Stimulated activated CD4-positive, alpha-beta T cell treated with anti-CD3 and anti-CD28 coated beads, Interleukin-4, amount 100 ng/mL, for 24 hours (primary cell): ENCODE measurements around the gene TBX2.

Experiments
- DNase-seq: peaks from one replicate; pipeline ENCODE4 v3.0.0-alpha.2; 2020

TBX2 gene

GRCh38 chr17:61403801-61404662 is 4.4 kb downstream of the TBX2 start:
- no peak for DNase-seq

GRCh38 chr17:61404663-61404912 is 4.9 kb downstream of the TBX2 start:
- no peak for DNase-seq

GRCh38 chr17:61404913-61405685 is 5.5 kb downstream of the TBX2 start:
- no peak for DNase-seq

GRCh38 chr17:61405686-61406536 is 6.3 kb downstream of the TBX2 start:
- no peak for DNase-seq

GRCh38 chr17:61406537-61406845 is 6.8 kb downstream of the TBX2 start:
- no peak for DNase-seq

- no peak for DNase-seq
Measured at GRCh38 chr17:61406971-61407911, 7.6 kb downstream of the TBX2 start.

- DNase-seq, result no peak
Measured at GRCh38 chr17:61408151-61409041, 8.8 kb downstream of the TBX2 start.

GRCh38 chr17:61409301-61410112 is 9.9 kb downstream of the TBX2 start:
- DNase-seq, result no peak

- peak; percentile 73 for DNase-seq
Measured at GRCh38 chr17:61410141-61411010, 10.7 kb downstream of the TBX2 start.

- DNase-seq, result no peak
Measured at GRCh38 chr17:61411011-61411260, 11.3 kb downstream of the TBX2 start.

- DNase-seq, result no peak
Measured at GRCh38 chr17:61411261-61412142, 11.9 kb downstream of the TBX2 start.

GRCh38 chr17:61412143-61412859 is 12.7 kb downstream of the TBX2 start:
- peak; percentile 78 for DNase-seq

GRCh38 chr17:61412860-61413660 is 13.4 kb downstream of the TBX2 start:
- no peak for DNase-seq

GRCh38 chr17:61413661-61414126 is 14.1 kb downstream of the TBX2 start:
- DNase-seq, result no peak

GRCh38 chr17:61414141-61414935 is 14.7 kb downstream of the TBX2 start:
- DNase-seq, result no peak

- DNase-seq, result no peak
Measured at GRCh38 chr17:61414936-61415251, 15.3 kb downstream of the TBX2 start.
